Measurements from ENCODE around the gene ATP6AP2.

GRCh38 chrX:40646489-40647306 is 65.9 kb downstream of the ATP6AP2 start:
- no peak; the same call in 1 of the 2 replicates for TF ChIP-seq CTCF (conservative IDR thresholded peaks at IDR 0.05; ENCODE audit: low read length)
- TF ChIP-seq EZH2phosphoT487 (IDR thresholded peaks at IDR 0.05; ENCODE audit: borderline replicate concordance, low read depth, low read length) = no peak
